Loucy (cell line): ENCODE results near the gene RRP8.

Source experiments
- EZH2phosphoT487 ChIP-seq: fragments of 200-600 bp; IDR thresholded peaks from 2 replicates; pipeline ENCODE4 v1.6.1; 2018; ENCODE audit warnings: antibody characterized with exemption, mild to moderate bottlenecking, moderate library complexity, borderline replicate concordance
- TF ChIP-seq, protein P1 (sequence below): fragments of 200-600 bp; sonication (generic); conservative IDR thresholded peaks from 2 replicates; pipeline ENCODE4 v1.5.1; 2014; ENCODE audit warnings: mild to moderate bottlenecking, antibody characterized with exemption, low read length

DNA sequence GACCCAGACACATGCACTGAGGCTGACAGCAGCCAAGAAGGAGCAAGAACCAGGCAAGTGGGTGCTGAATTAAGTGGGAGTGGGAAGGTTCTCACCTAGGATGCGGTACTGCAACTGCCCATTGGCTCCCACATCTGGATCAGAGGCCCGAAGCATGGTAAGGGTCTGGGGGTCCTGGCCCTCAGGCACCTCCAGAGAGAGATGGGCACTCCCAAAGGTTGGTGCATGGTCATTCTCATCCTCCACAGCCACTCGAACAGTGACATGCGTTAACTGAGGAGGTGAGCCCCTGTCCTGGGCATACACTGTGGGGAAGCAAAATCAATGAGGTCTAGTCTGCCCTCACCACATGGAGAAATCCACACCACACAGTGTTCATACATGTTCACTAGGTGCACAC is 25.1 kb upstream of the RRP8 start:
- TF ChIP-seq, protein P1, sequence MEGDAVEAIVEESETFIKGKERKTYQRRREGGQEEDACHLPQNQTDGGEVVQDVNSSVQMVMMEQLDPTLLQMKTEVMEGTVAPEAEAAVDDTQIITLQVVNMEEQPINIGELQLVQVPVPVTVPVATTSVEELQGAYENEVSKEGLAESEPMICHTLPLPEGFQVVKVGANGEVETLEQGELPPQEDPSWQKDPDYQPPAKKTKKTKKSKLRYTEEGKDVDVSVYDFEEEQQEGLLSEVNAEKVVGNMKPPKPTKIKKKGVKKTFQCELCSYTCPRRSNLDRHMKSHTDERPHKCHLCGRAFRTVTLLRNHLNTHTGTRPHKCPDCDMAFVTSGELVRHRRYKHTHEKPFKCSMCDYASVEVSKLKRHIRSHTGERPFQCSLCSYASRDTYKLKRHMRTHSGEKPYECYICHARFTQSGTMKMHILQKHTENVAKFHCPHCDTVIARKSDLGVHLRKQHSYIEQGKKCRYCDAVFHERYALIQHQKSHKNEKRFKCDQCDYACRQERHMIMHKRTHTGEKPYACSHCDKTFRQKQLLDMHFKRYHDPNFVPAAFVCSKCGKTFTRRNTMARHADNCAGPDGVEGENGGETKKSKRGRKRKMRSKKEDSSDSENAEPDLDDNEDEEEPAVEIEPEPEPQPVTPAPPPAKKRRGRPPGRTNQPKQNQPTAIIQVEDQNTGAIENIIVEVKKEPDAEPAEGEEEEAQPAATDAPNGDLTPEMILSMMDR: no peak
- no peak for TF ChIP-seq EZH2phosphoT487
